ENCODE data around the gene NFATC2. TPM values are rescaled to one million over a fixed set of nuclear protein-coding genes. Genes with fewer than 3 reads are reported as not detected.
A peak's percentile ranks its signal among the peaks of the same experiment; 100 is the strongest.

NFATC2 gene
- polyA plus RNA-seq, 1 of the 3 experiments (the other 2 are of a cell fraction) = 0.36 TPM

DNA sequence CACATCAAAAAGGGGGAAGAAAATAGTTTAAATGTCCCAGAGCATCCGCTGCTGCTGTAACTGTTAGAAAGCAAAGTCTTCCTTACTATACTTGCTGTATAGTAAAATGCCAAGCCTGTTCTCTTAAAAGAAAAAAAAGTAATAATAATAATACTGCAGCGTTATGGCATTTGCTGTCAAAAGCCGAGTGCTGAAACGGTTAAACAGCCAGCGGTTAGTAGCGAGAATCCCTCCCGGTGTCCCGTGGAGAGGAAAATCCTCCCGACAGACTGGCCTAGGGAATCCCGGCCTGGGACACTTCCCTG lies 19.5 kb upstream of the NFATC2 start:
- Histone ChIP-seq H3K9me2 (no peaks in the 10 kb centered on the region), H3K9me3 (no peaks in the 10 kb centered on the region), H3F3A (replicated peaks; ENCODE audit: insufficient read depth) (peaks cover 31% of the 10 kb centered on the region), H4K20me1 (ENCODE audit: insufficient read depth) (peaks cover 14% of the 10 kb centered on the region; the same call in 1 of the 2 replicates), H3K4me2 (peak overlapping the region; percentile 98), H3K36me3 (replicated peaks in 1 of 2; ENCODE audit: control insufficient read depth in 1 of 2, insufficient read depth in 2 of 2, low read length in 1 of 2) (no peaks in the 10 kb centered on the region), H3K27ac (ENCODE audit: low read depth in 2 of 2, low read length in 1 of 2) (peak overlapping the region in 1 of 2 experiments; percentile 99; a peak in 3 of 4 replicates), H3K79me2 (ENCODE audit: insufficient read depth) (peaks cover 17% of the 10 kb centered on the region), H3K9ac (peak overlapping the region; percentile 98), H3K4me1 (ENCODE audit: control insufficient read depth in 1 of 2, insufficient read depth in 2 of 2, low read depth in 1 of 2, low read length in 1 of 2) (peaks cover 16 to 29% of the 10 kb centered on the region in 2 experiments), H3K4me3 (ENCODE audit: low read depth in 2 of 2, low read length in 1 of 2) (peak overlapping the region; percentile 57 to 80), H3K27me3 (ENCODE audit: insufficient read depth) (no peaks in the 10 kb centered on the region), H2AFZ (ENCODE audit: low read depth) (no peak overlapping the region; the same call in 1 of the 2 replicates)
- 1% methylated on average over 10 of the region's 10 CpGs for WGBS (ENCODE audit: low lambda C conversion rate)
- CTCF ChIA-PET = interaction anchor here (1.4 to 1.7 kb wide), 2 partner anchors 189 to 575 kb away, joined by 4 to 6 read pairs; no protein-coding TSS in a partner anchor
- DNase-seq = no peak
- POLR2A ChIA-PET = no interaction called here
- TF ChIP-seq TCF12 (IDR thresholded peaks at IDR 0.05) (no peak), MEF2A (IDR thresholded peaks at IDR 0.05; ENCODE audit: borderline replicate concordance, low read depth) (no peak)

GRCh38 chr20:51560550-51561307 lies 18.2 kb upstream of the NFATC2 start:
- 19% methylated on average over 16 of the region's 16 CpGs for WGBS (ENCODE audit: low lambda C conversion rate)
- no peak for DNase-seq
- peaks cover 14% of the 10 kb centered on the region; the same call in 1 of the 2 replicates for H4K20me1 ChIP-seq (ENCODE audit: insufficient read depth)
- CTCF ChIA-PET = interaction anchor here (0.6 to 1.5 kb wide), 2 partner anchors 188 to 189 kb away, joined by 5 to 6 read pairs; no protein-coding TSS in a partner anchor
- H3K4me2 ChIP-seq = peak overlapping the region; percentile 98
- peaks cover 26% of the 10 kb centered on the region for H3F3A ChIP-seq (replicated peaks; ENCODE audit: insufficient read depth)
- H2AFZ ChIP-seq (ENCODE audit: low read depth) = no peak overlapping the region; the same call in 1 of the 2 replicates
- H3K9ac ChIP-seq = peak overlapping the region; percentile 98
- TF ChIP-seq TCF12 (IDR thresholded peaks at IDR 0.05) (peak; percentile 56; the same call in 1 of the 2 replicates), EP300 (IDR thresholded peaks at IDR 0.05; ENCODE audit: borderline replicate concordance in 1 of 2, low read depth in 1 of 2, low read length in 1 of 2) (no peak)
- TF ChIP-seq, protein P1, sequence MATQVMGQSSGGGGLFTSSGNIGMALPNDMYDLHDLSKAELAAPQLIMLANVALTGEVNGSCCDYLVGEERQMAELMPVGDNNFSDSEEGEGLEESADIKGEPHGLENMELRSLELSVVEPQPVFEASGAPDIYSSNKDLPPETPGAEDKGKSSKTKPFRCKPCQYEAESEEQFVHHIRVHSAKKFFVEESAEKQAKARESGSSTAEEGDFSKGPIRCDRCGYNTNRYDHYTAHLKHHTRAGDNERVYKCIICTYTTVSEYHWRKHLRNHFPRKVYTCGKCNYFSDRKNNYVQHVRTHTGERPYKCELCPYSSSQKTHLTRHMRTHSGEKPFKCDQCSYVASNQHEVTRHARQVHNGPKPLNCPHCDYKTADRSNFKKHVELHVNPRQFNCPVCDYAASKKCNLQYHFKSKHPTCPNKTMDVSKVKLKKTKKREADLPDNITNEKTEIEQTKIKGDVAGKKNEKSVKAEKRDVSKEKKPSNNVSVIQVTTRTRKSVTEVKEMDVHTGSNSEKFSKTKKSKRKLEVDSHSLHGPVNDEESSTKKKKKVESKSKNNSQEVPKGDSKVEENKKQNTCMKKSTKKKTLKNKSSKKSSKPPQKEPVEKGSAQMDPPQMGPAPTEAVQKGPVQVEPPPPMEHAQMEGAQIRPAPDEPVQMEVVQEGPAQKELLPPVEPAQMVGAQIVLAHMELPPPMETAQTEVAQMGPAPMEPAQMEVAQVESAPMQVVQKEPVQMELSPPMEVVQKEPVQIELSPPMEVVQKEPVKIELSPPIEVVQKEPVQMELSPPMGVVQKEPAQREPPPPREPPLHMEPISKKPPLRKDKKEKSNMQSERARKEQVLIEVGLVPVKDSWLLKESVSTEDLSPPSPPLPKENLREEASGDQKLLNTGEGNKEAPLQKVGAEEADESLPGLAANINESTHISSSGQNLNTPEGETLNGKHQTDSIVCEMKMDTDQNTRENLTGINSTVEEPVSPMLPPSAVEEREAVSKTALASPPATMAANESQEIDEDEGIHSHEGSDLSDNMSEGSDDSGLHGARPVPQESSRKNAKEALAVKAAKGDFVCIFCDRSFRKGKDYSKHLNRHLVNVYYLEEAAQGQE (IDR thresholded peaks at IDR 0.05; ENCODE audit: low read depth, low read length) = no peak
- TF ChIP-seq, protein P2, sequence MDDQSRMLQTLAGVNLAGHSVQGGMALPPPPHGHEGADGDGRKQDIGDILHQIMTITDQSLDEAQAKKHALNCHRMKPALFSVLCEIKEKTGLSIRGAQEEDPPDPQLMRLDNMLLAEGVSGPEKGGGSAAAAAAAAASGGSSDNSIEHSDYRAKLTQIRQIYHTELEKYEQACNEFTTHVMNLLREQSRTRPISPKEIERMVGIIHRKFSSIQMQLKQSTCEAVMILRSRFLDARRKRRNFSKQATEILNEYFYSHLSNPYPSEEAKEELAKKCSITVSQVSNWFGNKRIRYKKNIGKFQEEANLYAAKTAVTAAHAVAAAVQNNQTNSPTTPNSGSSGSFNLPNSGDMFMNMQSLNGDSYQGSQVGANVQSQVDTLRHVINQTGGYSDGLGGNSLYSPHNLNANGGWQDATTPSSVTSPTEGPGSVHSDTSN (IDR thresholded peaks at IDR 0.05) = peak; percentile 35; the same call in 1 of the 2 replicates
- TF ChIP-seq, protein P3, sequence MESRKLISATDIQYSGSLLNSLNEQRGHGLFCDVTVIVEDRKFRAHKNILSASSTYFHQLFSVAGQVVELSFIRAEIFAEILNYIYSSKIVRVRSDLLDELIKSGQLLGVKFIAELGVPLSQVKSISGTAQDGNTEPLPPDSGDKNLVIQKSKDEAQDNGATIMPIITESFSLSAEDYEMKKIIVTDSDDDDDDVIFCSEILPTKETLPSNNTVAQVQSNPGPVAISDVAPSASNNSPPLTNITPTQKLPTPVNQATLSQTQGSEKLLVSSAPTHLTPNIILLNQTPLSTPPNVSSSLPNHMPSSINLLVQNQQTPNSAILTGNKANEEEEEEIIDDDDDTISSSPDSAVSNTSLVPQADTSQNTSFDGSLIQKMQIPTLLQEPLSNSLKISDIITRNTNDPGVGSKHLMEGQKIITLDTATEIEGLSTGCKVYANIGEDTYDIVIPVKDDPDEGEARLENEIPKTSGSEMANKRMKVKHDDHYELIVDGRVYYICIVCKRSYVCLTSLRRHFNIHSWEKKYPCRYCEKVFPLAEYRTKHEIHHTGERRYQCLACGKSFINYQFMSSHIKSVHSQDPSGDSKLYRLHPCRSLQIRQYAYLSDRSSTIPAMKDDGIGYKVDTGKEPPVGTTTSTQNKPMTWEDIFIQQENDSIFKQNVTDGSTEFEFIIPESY (IDR thresholded peaks at IDR 0.05; ENCODE audit: borderline replicate concordance, low read depth) = no peak
- H3K4me3 ChIP-seq (ENCODE audit: low read depth in 2 of 2, low read length in 1 of 2) = peak overlapping the region; percentile 32 to 67
- H3K27me3 ChIP-seq (ENCODE audit: insufficient read depth) = no peaks in the 10 kb centered on the region
- no peaks in the 10 kb centered on the region for H3K9me3 ChIP-seq
- peak overlapping the region in 1 of 2 experiments; percentile 99; a peak in 2 of 4 replicates for H3K27ac ChIP-seq (ENCODE audit: low read depth in 2 of 2, low read length in 1 of 2)
- POLR2A ChIA-PET = no interaction called here
- peaks cover 13 to 29% of the 10 kb centered on the region in 2 experiments for H3K4me1 ChIP-seq (ENCODE audit: control insufficient read depth in 1 of 2, insufficient read depth in 2 of 2, low read depth in 1 of 2, low read length in 1 of 2)
- H3K9me2 ChIP-seq = no peaks in the 10 kb centered on the region
- H3K36me3 ChIP-seq (replicated peaks in 1 of 2; ENCODE audit: control insufficient read depth in 1 of 2, insufficient read depth in 2 of 2, low read length in 1 of 2) = no peaks in the 10 kb centered on the region
- H3K79me2 ChIP-seq (ENCODE audit: insufficient read depth) = peaks cover 17% of the 10 kb centered on the region
